Measurements from ENCODE around the gene RAB3GAP2. TPM values are rescaled to one million over a fixed set of nuclear protein-coding genes. Genes with fewer than 3 reads are reported as not detected.

Gene RAB3GAP2
- total and polyA plus RNA-seq, 2 of the 13 experiments (the other 11 are each of a cell fraction or from before 2014, with no cell fraction given), result 22.6 to 25.0 TPM

DNA sequence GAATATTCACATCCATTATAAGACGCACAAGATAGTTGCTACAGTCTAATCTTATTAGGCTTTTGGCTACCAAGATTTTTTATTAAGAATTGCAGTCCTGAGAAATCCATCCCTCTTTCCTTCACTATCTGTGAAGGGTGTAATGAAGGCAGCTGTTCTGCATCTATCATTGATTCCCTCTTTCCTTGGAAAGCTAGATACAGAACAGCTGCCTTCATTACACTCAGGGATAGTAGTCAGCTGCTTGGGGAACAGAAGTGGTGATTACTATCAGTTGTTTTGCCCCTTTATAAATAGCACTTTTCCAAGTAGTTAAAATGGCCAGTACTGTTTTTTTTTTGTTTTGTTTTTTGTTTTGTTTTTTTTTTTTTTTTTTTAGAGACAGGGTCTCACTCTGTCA lies 108.1 kb downstream of the RAB3GAP2 start (continued):
- TF ChIP-seq USF2 (IDR thresholded peaks at IDR 0.05; ENCODE audit: low read depth, low read length) (no peak), USF2 (CRISPR knock-in tag; IDR thresholded peaks at IDR 0.05; ENCODE audit: borderline replicate concordance) (no peak), TEAD3 (CRISPR knock-in tag; optimal IDR thresholded peaks at IDR 0.05; ENCODE audit: borderline replicate concordance) (no peak), RCOR2 (CRISPR knock-in tag; IDR thresholded peaks at IDR 0.05) (no peak), ZNF660 (CRISPR knock-in tag; IDR thresholded peaks at IDR 0.05; ENCODE audit: borderline replicate concordance, low read depth) (no peak), ZNF496 (CRISPR knock-in tag; IDR thresholded peaks at IDR 0.05; ENCODE audit: insufficient replicate concordance) (no peak)

- WGBS (ENCODE audit: low lambda C conversion rate), result 98% methylated on average over 1 of the region's 1 CpG
- ChIA-PET POLR2A (no interaction called here), CTCF (ENCODE audit: low intra/inter-chr PET ratio, low total read pairs) (no interaction called here)
- no TSS peak for BruUV-seq (replicated peaks)
- no peaks in the 10 kb centered on the region for H3K4me1 ChIP-seq (ENCODE audit: insufficient read depth, low read length)
- no peak for DNase-seq (ENCODE audit: low spot score)
- no peak overlapping the region for H3K27ac ChIP-seq (ENCODE audit: extremely low read length, insufficient read depth, low read length)
- H3K9ac ChIP-seq (ENCODE audit: insufficient read depth, low read depth, low read length), result no peak overlapping the region
- H2AFZ ChIP-seq (ENCODE audit: low read length), result no peak overlapping the region
- no peak overlapping the region for H3K4me3 ChIP-seq (replicated peaks in 1 of 3; ENCODE audit: insufficient read depth in 1 of 3, low read depth in 2 of 3, low read length in 3 of 3)
- no peaks in the 10 kb centered on the region for H4K20me1 ChIP-seq (ENCODE audit: insufficient read depth, low read length)
- H3K36me3 ChIP-seq (replicated peaks in 1 of 2; ENCODE audit: control insufficient read depth in 1 of 2, insufficient read depth in 2 of 2, low read length in 2 of 2), result peaks cover 6 to 27% of the 10 kb centered on the region in 2 experiments; a peak in 4 of 5 replicates
- no peak for FAIRE-seq
- no peaks in the 10 kb centered on the region for H3K79me2 ChIP-seq (ENCODE audit: insufficient read depth, low read length)
- intact Hi-C loops (cut with micrococcal nuclease; ENCODE audit: unreplicated experiment), result no loop called here
- in situ Hi-C loops (cut with HindIII; ENCODE audit: extremely low pct_ligation_motif_present, low pct_unique_long_range_greater_than_20kb), result no loop called here
- no peak for ATAC-seq
- no peaks in the 10 kb centered on the region for H3K27me3 ChIP-seq (ENCODE audit: control insufficient read depth in 1 of 2, insufficient read depth in 2 of 2, low read length in 2 of 2)
- no peak overlapping the region for H3K4me2 ChIP-seq (ENCODE audit: low read depth, low read length)
- H3K9me3 ChIP-seq (ENCODE audit: low read length), result no peaks in the 10 kb centered on the region
- TF ChIP-seq NFYC (CRISPR knock-in tag; IDR thresholded peaks at IDR 0.05), result no peak
- TF ChIP-seq ZMYM2 (CRISPR knock-in tag; IDR thresholded peaks at IDR 0.05), result no peak
- TF ChIP-seq GATA4 (IDR thresholded peaks at IDR 0.05; ENCODE audit: borderline replicate concordance, low read depth), result no peak
- no peak for TF ChIP-seq CHD2 (IDR thresholded peaks at IDR 0.05; ENCODE audit: low read depth, low read length)
- no peak for TF ChIP-seq ZBTB14 (CRISPR knock-in tag; IDR thresholded peaks at IDR 0.05)
- no peak for TF ChIP-seq ZNF24 (IDR thresholded peaks at IDR 0.05)
- TF ChIP-seq ZNF496 (CRISPR knock-in tag; IDR thresholded peaks at IDR 0.05; ENCODE audit: insufficient replicate concordance), result no peak
- TF ChIP-seq HNF1B (CRISPR knock-in tag; IDR thresholded peaks at IDR 0.05), result no peak
- TF ChIP-seq SNAPC5 (CRISPR knock-in tag; IDR thresholded peaks at IDR 0.05; ENCODE audit: borderline replicate concordance), result no peak
- no peak for TF ChIP-seq ATM (IDR thresholded peaks at IDR 0.05; ENCODE audit: borderline replicate concordance)
- TF ChIP-seq ELK4 (CRISPR knock-in tag; IDR thresholded peaks at IDR 0.05; ENCODE audit: borderline replicate concordance), result no peak
- no peak for TF ChIP-seq SAFB2 (CRISPR knock-in tag; IDR thresholded peaks at IDR 0.05; ENCODE audit: borderline replicate concordance, low read depth)
- no peak for TF ChIP-seq GABPA (IDR thresholded peaks at IDR 0.05; ENCODE audit: low read depth, low read length)
- TF ChIP-seq GABPA (CRISPR knock-in tag; IDR thresholded peaks at IDR 0.05; ENCODE audit: low read depth), result no peak
These were observed 112.2 kb downstream of the RAB3GAP2 start for GRCh38 chr1:220160027-220160426.
